ENCODE data around the gene COPZ2. TPM values are rescaled to one million over a fixed set of nuclear protein-coding genes. Genes with fewer than 3 reads are reported as not detected.
A peak's percentile ranks its signal among the peaks of the same experiment; 100 is the strongest.

Gene COPZ2
- total RNA-seq, 1 donor from 2014 or later = 58.2 TPM

DNA sequence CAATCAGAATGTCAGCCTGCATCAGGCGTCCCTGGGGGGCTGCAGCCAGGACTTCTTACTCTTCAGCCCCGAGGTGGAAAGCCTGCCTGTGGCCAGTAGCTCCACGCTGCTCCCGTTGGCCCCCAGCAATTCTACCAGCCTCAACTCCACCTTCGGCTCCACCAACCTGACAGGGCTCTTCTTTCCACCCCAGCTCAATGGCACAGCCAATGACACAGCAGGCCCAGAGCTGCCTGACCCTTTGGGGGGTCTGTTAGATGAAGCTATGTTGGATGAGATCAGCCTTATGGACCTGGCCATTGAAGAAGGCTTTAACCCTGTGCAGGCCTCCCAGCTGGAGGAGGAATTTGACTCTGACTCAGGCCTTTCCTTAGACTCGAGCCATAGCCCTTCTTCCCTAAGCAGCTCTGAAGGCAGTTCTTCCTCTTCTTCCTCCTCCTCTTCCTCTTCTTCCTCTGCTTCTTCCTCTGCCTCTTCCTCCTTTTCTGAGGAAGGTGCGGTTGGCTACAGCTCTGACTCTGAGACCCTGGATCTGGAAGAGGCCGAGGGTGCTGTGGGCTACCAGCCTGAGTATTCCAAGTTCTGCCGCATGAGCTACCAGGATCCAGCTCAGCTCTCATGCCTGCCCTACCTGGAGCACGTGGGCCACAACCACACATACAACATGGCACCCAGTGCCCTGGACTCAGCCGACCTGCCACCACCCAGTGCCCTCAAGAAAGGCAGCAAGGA, 21.0 kb upstream of the COPZ2 start:
- no peak for ATAC-seq
- no peak for DNase-seq
- intact Hi-C loops (cut with micrococcal nuclease) = no loop called here

DNA sequence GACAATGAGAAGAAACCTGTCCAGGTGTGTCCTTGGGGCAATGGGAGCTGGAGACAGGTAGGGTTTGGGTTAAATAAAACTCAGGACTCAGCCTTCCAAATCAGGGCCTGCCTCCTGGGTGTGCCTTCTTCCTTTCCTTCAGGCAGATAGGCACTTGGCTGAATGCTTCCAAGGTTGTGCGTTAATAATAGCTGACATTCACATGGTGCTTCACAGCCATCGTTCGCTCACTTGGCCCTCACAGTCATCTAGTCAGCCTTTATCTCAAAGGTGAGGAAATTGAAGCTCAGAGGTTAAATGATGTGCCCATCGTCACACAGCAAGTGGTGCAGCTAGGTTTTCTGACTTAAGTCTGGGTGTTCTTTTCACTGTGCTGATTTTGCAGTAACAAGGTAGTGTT, 20.0 kb upstream of the COPZ2 start:
- no peak for DNase-seq
- intact Hi-C loops (cut with micrococcal nuclease) = no loop called here
- ATAC-seq = no peak

DNA sequence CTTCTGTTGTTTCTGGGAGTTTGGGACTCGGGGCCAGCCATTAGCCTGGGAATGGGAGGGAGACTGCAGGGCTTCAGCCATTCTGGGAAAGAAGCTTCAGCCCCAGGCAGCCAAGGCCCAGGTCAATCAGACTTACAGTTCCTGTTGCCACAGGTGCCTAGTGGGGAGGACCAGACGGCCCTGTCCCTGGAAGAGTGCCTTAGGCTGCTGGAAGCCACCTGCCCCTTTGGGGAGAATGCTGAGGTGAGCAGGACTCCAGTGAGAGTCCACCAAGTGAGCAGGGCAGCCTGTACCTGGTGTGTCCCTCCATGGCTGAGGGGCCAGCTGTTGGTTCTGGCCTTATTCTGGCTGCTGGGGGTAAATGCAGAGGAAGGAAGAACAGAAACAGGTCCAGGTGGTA, 19.3 kb upstream of the COPZ2 start:
- DNase-seq = no peak
- ATAC-seq = no peak
- intact Hi-C loops (cut with micrococcal nuclease) = no loop called here

DNA sequence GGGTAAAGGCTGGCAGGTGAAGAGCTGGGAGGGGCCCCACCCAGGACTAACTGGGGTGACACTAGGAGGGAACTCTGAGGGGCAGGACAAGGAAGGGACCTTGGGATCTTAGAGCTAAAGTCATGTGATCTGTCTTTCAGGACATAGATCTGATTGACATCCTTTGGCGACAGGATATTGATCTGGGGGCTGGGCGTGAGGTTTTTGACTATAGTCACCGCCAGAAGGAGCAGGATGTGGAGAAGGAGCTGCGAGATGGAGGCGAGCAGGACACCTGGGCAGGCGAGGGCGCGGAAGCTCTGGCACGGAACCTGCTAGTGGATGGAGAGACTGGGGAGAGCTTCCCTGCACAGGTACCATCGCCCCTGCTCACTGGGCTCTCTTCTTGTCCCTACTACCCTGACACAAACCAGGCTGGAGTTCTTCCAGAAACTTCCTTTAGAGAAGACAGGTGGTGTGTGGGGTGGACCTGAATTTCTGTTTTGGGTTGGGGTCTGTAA, 18.7 kb upstream of the COPZ2 start:
- ATAC-seq = no peak
- intact Hi-C loops (cut with micrococcal nuclease) = no loop called here
- no peak for DNase-seq

DNA sequence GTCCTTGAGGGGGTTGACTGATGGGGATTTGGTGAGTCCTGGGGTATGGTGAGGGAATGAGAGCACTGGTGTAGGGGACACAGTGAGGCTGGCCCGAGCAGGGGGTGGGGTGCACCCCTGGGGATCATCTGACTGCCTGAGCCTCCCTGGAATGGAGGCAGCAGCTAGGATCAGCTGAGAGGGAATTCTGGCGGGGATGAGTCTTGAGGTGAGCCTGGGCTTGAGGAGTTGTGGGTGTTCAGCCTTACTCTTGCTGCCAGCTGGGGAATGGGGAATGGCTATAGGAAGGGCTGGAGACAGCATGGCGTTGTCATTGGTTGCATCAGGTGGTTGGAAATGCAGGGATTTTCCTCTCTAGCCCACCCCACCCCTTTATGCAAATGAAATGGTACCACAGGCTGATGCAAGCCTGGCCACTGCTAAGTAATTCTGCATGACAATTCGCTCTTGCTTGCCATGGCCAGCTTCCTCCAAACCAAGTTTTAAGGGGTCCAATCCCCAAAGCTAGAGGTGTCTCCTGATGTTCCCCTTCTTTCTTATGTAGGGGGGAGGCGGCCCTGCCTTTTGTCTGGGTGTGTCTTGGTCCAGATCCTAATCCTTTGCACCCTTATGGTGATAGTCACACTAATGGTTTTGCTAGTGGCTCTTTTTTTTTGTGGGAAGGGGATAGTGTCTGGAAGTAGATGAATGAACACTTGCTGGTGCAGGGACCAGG, 18.1 kb upstream of the COPZ2 start:
- no peak for DNase-seq
- no peak for ATAC-seq
- intact Hi-C loops (cut with micrococcal nuclease) = no loop called here

DNA sequence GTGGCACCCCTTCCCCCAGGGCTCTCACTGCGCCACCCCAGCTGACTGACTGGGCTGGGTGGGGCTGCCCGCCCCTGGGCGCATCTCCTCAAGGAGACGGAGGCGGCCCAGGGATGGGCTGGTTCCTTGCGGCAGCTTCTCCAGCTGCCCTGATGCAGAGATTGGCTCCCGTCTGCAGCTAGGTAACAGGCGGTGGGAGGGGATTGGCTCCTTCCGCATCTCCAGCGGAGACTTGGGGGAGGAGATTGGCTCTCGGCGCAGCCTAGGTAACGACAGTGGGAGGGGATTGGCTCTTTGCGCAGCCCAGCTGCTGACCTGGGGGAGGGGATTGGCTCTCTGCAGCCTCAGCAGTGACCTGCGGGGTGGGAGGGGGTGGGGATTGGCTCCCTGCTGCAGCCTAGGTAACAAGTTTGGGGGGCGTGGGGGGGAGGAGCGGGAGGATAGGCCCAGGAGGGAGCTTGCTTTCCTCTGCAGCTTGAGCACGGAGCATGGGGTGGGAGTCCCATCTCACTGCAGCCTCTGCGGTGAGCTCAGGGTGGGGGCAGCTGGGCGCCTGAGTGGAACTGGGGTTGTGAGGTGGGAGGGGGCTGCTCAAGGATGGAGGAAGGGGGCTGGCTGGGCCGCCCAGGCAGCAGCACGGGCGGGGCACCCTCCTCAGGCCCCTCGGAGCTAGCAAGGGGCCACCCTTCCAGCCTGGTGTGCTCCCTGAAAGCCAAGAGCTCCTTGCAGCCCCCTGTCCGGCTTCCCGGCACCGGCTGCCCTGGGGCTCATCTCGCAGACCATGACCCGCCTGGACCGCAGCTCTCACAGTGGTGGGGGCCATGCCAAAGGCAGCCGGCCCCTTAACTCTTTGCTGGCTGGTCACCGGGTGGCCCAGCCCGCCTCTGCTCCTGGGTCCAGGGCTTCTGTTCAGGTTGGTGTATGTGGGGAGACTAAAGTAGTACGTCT, 16.9 kb upstream of the COPZ2 start:
- peak; percentile 85 for DNase-seq
- ATAC-seq = peak; percentile 54
- intact Hi-C loops (cut with micrococcal nuclease) = no loop called here

DNA sequence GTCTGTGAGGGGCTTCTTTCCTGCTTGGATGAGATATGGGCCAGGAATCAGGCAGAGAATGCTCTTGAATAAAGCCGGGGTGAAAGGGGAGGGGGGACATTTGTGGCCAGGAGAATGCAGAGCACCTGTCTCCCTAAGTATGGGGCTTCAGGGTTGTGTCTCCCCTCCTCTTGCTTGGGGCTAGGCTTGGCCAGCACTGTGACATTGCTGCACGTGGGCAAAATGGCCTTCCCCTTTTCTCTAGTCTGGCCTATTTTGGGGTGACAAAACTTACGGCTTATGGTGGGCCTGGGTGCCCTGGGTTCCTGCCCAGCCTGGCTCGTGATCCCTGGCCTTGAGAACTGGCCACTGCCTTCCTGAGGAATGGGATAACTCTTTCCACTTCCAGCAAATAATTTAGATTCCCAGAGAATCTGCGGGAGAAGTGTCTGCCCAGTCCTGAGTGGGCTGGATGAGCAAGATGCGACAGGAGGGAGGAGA, 16.2 kb upstream of the COPZ2 start:
- ATAC-seq (no peak), DNase-seq (no peak)
- intact Hi-C loops (cut with micrococcal nuclease) = no loop called here

DNA sequence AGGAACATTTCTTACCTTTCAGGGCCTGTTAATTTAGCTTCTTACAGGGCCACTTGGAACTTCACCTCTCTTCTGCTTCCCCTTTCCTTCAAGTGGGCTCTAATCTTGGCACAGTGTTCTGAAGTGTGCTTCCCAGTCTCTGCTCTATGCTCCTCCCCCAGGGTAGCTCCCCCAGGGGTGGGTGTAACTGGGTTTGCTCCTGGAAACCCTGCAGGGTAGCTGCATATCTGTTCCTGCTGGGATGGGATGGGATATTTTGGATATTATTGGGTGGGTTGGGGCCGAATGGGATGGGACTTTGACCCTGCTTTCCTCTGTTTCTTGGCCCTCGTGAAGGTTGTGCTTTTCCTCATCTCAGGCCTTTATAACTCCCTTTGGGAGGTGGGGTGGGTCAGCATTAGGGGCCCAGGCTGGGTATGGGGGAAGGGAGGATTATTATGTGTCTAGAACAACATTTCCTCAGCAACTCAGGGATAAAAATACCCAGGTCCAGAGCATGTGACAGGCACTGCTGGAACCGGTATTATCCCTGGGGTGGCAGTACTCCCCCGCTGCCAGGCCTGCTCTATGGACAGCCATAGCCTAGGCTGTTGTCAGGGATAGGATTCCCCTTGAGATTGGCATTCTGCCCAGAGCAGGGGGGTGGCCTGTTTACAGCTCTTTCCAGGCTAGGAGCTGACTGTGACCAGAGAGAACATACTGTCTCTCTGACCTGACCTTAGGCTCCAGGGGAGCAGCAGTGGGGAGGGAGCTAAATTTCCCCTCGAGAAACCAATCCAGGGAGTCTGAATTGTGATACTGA, 15.6 kb upstream of the COPZ2 start:
- intact Hi-C loops (cut with micrococcal nuclease) = no loop called here
- DNase-seq (peak; percentile 90), ATAC-seq (peak; percentile 57)

DNA sequence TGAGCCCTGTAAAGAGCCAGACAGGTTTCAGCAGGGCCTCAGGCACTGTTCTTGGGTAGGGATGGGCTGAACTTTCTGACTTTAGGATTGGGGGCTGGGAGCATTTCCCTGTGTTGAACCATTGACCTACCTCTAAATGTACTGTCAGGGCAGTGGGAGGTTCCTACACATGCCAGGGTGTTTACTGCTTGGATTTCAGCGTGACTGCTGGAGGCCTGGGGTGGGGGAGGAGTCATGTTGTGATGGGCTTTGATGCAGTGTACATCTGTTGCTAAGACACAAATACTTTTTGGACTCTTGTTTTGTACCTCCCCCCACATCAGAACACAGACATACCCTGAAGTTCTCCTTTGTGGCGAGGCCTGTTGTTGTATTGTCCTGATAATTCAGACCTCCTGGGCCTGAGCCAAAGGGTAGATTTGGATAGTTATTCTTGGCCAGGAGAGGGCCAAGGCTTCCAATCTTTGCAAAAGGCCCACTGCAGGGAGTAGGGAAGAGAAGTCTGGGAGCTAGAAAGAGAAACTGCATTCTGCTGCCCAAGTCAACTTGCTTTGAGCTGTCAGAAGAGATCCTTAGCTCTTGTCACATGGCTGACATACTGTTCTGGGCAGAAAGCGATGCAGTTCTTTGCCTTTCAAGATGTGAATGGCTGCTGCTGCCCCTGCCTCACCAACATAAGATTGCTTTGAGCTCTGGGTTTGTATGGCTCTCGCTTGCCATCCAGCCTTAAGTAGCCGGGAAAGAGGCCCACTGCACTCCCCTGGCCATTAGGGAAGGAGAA, 14.3 kb upstream of the COPZ2 start:
- intact Hi-C loops (cut with micrococcal nuclease) = no loop called here

DNA sequence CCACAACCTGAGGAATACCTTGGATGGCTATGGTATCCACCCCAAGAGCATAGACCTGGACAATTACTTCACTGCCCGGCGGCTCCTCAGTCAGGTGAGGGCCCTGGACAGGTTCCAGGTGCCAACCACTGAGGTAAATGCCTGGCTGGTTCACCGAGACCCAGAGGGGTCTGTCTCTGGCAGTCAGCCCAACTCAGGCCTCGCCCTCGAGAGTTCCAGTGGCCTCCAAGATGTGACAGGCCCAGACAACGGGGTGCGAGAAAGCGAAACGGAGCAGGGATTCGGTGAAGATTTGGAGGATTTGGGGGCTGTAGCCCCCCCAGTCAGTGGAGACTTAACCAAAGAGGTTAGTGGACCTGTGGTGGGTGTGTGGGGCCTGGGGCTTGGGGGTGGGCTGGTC, 13.7 kb upstream of the COPZ2 start:
- ATAC-seq = no peak
- intact Hi-C loops (cut with micrococcal nuclease) = no loop called here
- peak; percentile 57 for DNase-seq

More for the DNA sequence above, 14.3 kb upstream of the COPZ2 start:
- ATAC-seq (peak; percentile 36), DNase-seq (peak; percentile 77)

DNA sequence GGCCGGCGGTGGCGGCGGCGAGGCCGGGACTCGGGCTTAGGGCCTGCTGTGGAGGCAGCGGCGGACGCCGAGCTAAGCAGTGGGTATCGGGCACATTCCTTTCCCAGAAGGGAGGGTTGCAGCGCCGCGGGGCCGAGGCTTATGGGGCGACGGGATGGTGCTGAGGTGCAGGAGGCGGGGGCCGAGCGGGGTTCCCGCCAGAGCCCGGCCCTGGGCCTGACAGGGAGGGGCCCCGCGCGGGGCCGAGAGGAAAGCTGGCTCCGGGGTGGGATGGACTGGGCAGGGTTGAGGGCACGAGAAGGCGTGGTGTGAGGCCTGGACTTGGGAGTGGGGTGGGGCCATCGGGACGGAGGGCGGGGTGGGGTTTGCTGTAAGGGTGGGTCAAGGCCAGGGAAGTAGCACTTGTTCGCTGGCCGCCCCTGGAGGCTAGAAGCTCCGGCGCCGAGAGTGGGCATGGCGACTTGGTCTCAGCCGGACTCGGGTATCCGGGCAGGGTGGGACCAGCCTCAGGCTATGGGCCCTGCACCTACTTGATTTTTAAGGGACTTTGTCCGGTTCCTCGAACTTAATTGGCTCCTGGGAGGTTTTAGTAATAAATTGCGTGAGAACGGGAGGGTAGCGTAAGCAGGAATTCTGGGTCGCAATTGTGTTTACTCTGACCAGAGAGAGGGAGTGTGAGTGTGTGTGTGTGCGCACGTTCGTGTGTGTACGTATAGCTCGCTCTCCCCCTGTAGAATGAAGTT, 11.0 kb upstream of the COPZ2 start:
- ATAC-seq = peak; percentile 72
- intact Hi-C loops (cut with micrococcal nuclease) = no loop called here
- DNase-seq = peak; percentile 95

DNA sequence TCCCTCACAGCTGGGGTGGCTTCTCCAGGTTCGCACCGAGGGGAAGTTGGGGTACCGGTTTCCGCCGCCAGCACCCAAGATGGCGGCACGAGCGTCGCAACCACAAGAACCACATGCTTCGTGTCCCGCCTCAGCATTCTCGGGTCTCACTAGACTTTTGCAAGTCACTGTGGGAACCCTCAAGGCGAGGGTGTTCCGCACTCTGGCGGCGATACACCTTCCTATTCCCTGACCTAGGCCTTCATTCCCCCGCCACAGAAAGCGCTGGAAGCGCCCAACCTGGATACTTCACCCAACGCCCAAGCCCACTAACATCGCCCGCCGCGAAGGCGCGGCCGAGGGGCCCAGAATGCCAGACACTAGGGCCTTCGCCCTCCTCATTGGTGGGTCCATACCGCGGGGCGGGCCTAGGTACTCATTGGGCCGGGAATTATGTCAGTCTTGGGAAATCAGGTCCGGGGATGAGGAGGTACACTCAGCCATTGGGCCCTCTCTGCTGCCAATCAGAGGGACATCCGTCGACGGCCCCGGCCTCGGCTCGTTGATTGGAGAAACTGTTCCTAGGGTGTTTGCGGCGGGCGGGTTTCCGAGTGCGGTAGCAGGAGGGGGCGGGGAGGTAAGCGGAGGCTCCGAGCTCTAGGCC, 10.3 kb upstream of the COPZ2 start, which contains the start of gene NFE2L1:
Gene NFE2L1 (plus strand): TSS at position 619 of the 643 bp plus-strand sequence. CDS start 2,760 bp downstream, outside the sequence.
- DNase-seq (peak; percentile 99), ATAC-seq (peak; percentile 83)
- intact Hi-C loops (cut with micrococcal nuclease) = no loop called here

DNA sequence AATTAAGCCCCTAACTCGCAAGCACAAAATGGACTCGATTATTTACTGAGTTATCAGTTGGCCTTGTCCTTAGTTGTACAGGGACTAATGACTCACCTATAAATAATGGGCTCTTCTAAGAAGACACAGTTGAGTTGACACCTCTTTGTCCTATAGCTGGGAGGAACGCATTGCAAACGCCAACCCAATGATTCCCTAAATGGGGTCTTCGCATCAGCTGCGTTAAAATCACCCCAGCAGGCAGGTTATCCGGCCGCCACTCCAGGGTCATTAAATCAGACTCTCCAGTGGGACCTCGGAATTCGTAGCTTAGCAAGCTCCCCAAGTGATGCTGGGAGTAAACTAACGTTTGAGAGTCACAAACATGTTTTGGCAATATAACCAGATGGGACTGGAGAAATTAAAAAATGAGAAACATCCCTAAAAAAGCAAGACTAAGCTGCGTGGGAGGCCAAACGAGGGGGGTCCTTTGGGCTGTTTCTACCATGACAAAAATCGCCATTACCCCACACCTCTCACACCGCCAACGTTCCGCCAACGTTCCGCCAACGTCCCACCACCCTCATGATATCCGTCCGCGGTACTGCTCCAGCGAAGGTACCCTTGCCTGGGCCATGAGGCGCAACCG, 9.6 kb upstream of the COPZ2 start:
- intact Hi-C loops (cut with micrococcal nuclease) = no loop called here
- no peak for ATAC-seq

DNA sequence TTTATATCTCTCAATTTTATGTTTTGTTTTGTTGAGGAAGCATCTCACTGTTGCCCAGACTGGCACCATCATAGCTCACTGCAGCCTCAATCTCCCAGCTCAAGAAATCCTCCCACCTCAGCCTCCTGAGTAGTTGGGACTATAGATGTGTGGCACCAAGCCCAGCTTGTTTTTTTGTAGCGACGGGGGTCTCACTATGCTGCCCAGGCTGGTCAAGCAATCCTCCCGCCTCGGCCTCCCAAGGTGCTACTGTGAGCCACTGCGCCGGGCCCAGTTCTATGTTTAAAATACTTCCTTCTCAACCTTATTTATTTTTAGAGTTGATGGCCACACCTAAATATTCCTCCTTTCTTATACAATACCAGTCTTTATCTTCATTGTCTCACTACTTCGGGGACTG, 8.7 kb upstream of the COPZ2 start:
- ATAC-seq (no peak), DNase-seq (no peak)
- intact Hi-C loops (cut with micrococcal nuclease) = no loop called here

More for the DNA sequence above, 9.6 kb upstream of the COPZ2 start:
- DNase-seq = no peak

DNA sequence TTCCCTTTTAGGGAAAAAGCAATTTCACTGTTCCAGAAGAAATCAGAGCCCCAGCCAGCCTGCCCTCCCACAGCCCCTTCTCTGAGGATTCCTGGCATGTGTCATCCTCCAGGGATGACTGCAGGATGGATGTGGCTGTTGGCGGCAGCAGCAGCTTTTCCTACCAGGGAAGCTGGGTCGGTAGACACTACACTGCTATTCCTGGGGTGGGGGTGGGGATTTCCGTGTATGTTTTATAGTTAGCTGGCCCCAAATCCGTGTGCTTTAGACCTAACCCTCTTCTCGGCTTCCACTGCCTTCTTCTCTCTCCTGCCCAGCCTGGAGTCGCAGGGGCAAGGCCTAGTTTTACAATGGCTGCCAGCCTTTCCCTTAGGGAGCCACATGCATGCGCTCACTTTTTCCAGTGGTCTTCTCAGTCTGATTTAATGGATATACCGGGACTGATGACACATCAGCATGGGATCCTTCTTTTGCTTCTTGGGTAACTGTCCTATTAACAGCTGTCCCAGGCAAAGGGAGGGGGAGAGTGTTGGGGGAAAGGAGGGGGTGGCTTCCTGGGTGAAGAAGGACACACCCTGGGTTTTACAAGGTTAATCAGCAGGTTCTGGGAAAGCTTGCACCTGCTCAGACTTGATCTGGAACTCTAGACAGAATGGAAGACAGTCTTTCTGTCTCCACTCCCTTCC, 7.9 kb upstream of the COPZ2 start:
- no peak for DNase-seq
- intact Hi-C loops (cut with micrococcal nuclease) = no loop called here
- no peak for ATAC-seq

DNA sequence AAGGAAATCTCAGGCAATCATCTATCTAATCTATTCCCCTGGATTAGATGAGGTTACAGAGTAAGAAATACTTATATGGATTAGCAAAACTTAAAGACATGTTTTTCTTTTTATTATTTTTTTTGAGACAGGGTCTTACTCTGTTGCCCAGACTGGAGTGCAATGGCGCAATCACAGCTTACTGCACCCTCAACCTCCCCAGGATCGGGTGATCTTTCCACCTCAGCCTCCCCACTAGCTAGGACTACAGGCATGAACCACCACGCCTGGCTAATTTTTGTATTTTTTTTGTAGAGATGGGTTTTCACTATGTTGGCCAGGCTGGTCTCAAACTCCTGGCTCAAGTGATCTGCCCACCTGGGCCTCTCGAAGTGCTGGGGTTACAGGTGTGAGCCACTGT, 7.3 kb upstream of the COPZ2 start:
- no peak for ATAC-seq
- intact Hi-C loops (cut with micrococcal nuclease) = no loop called here
- no peak for DNase-seq

Data from left ventricle myocardium superior (tissue), 1 donor.